Measurements from ENCODE around the gene FYB1. TPM values are rescaled to one million over a fixed set of nuclear protein-coding genes. Genes with fewer than 3 reads are reported as not detected.
"Not testable (repeated sequence)": the region's sequence is repeated elsewhere in the genome, so short reads cannot be mapped to it uniquely, and the experiment has no call there.

The FYB1 gene
- total and polyA plus RNA-seq, 11 donors: 0.82 to 67.2 (median 2.8) TPM

DNA sequence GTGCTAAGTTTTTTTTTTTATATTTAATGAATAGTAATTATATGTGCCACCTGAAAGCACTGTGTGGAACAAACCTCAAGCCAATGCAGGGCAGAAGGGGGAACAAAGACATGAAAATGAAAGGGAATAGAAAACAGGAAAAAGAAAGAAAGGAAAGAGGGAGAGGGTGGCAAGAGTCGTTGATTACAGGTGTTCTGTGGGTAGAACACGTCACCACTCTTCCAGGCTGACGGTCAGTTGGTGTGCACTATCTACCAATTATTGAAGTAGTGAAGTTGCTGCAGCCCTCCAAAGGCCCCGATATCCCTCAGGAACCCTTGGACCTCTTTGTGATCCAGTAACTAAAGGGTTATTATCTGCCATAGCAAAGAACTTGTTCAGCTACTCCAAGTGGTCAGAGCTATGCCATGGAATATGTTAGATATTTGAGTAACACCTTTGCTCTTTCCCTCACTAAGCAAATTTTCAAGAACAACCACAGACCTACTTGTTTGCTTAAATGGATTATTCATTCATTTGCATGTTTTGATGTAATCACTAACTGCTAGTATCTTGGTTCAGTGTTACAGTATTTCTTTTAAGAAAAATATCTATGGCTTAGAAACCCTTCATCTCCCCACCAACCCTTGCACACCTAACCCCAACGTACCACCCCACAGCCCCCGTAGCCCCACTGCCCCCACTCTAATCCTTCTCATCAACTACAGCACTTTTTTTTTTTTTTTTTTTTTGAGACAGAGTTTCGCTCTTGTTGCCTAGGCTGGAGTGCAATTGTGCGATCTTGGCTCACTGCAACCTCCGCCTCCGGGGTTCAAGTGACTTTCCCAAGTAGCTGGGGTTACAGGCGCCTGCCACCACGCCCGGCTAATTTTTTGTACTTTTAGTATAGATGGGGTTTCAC lies 31.3 kb downstream of the FYB1 start:
- Histone ChIP-seq H3K27me3 (peaks cover 0 to 11% (median 0%) of the 10 kb centered on the region in 9 donors), H3K9me3 (no peaks in the 10 kb centered on the region), H3K27ac (peak overlapping the region in 1 of 12 donors; percentile 58), H3K36me3 (no peaks in the 10 kb centered on the region), H3K4me3 (no peak overlapping the region), H3K4me1 (peaks cover 0 to 44% (median 0%) of the 10 kb centered on the region in 12 donors)
- TF ChIP-seq POLR2A (IDR thresholded peaks at IDR 0.05): no peak
- TF ChIP-seq, protein P1, sequence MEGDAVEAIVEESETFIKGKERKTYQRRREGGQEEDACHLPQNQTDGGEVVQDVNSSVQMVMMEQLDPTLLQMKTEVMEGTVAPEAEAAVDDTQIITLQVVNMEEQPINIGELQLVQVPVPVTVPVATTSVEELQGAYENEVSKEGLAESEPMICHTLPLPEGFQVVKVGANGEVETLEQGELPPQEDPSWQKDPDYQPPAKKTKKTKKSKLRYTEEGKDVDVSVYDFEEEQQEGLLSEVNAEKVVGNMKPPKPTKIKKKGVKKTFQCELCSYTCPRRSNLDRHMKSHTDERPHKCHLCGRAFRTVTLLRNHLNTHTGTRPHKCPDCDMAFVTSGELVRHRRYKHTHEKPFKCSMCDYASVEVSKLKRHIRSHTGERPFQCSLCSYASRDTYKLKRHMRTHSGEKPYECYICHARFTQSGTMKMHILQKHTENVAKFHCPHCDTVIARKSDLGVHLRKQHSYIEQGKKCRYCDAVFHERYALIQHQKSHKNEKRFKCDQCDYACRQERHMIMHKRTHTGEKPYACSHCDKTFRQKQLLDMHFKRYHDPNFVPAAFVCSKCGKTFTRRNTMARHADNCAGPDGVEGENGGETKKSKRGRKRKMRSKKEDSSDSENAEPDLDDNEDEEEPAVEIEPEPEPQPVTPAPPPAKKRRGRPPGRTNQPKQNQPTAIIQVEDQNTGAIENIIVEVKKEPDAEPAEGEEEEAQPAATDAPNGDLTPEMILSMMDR (IDR thresholded peaks at IDR 0.05): no peak
- ATAC-seq: no peak
- 76 to 86% (median 83%) methylated on average over 13 of the region's 13 CpGs for WGBS, 4 donors
- intact Hi-C loops (cut with DNase I): no loop called here
- DNase-seq: no peak

DNA sequence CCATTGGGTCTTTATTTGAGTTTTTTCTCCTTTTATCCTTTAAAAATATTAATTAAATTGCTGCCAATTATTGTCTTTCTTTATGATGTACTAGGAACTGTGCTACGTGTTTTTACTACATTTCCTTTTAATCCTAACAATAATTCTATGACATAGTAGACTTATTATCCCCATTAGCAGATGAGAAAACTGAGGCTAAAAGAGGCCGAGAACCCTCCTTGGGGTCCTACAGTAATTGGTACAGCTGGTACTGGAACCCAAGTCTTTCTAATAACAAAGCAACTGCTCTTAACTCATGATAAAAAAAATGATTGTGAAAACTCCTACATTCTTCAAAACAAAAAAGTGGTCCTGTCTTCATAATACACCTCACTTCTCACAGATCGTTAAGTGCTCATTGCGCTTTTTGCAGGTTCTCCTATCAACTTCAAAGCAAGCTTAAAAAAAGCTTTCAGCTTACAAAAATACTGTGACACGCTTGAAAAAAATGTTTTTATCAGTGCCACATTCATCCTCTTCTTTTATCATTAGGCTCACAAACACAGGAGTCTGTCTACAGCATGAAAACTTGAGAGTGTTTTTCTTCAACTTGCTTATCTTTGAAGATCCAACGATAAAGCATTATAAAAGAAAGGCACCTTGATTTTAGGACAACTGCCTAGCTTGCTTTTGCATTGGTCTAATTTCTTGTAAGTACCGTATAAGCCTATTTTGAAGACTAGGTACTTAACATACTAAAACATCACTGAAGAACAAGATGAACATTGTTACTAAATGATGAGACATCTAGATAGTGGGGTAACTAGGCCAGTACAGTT lies 32.4 kb downstream of the FYB1 start:
- Histone ChIP-seq H3K36me3 (no peaks in the 10 kb centered on the region), H3K27ac (peak overlapping the region in 1 of 12 donors; percentile 58), H3K27me3 (peaks cover 0 to 11% (median 0%) of the 10 kb centered on the region in 9 donors), H3K4me1 (peaks cover 0 to 39% (median 0%) of the 10 kb centered on the region in 12 donors), H3K4me3 (no peak overlapping the region), H3K9me3 (no peaks in the 10 kb centered on the region)
- intact Hi-C loops (cut with DNase I): no loop called here
- DNase-seq: no peak
- no peak for TF ChIP-seq POLR2A (IDR thresholded peaks at IDR 0.05)
- TF ChIP-seq, protein P1 (IDR thresholded peaks at IDR 0.05): no peak
- WGBS, 4 donors: 61 to 73% (median 65%) methylated on average over 7 of the region's 7 CpGs
- no peak for ATAC-seq

DNA sequence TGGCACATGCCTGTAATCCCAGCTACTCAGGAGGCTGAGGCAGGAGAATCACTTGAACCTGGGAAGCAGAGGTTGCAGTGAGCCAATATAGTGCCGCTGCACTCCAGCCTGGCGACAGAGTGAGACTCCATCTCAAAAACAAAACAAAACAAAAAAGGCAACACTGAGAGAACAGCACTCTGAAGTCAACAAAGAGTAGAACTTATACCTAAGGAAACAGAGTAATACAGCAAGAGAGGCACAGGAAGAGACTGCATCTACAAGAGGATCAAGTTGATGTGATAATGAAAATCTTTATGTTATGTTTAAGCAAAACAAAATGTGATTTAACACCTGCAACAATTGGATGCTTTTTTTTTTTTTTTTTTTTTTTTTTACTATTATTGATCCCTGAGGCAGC lies 33.1 kb downstream of the FYB1 start:
- Histone ChIP-seq H3K27me3 (peaks cover 0 to 16% (median 0%) of the 10 kb centered on the region in 9 donors), H3K9me3 (no peaks in the 10 kb centered on the region), H3K27ac (peak overlapping the region in 1 of 12 donors; percentile 58), H3K4me3 (no peak overlapping the region), H3K36me3 (no peaks in the 10 kb centered on the region), H3K4me1 (peaks cover 0 to 40% (median 0%) of the 10 kb centered on the region in 12 donors)
- DNase-seq: no peak
- no peak for ATAC-seq
- 89 to 98% (median 91%) methylated on average over 2 of the region's 2 CpGs for WGBS, 4 donors
- TF ChIP-seq POLR2A (IDR thresholded peaks at IDR 0.05): no peak
- TF ChIP-seq, protein P1 (IDR thresholded peaks at IDR 0.05): no peak
- intact Hi-C loops (cut with DNase I): no loop called here

DNA sequence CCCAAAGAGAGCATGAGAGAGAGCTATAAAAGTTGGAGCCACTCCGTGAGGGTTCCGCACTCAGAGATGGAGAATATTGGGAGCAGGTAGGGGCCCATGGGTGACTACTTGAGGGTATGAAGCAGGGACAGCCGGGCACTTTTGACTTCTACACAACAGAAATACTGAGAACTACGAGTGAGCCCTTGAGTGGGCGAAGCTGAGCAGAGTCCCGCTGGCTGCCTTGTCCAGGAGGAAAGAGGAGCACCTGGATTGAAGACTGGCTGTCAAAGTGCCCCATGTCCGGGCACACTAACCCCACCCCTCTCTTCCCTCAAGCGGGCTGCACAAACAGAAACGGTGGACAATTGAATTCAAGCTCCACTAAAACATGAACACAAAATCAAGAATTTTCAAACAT lies 33.6 kb downstream of the FYB1 start:
- Histone ChIP-seq H3K27me3 (peaks cover 0 to 16% (median 0%) of the 10 kb centered on the region in 9 donors), H3K4me3 (no peak overlapping the region), H3K27ac (peak overlapping the region in 1 of 12 donors; percentile 58), H3K9me3 (no peaks in the 10 kb centered on the region), H3K36me3 (no peaks in the 10 kb centered on the region), H3K4me1 (peaks cover 0 to 40% (median 0%) of the 10 kb centered on the region in 12 donors)
- no peak for TF ChIP-seq POLR2A (IDR thresholded peaks at IDR 0.05)
- TF ChIP-seq, protein P1 (IDR thresholded peaks at IDR 0.05): no peak
- intact Hi-C loops (cut with DNase I): no loop called here
- WGBS, 4 donors: 90 to 94% (median 93%) methylated on average over 9 of the region's 9 CpGs
- no peak for ATAC-seq
- no peak for DNase-seq

DNA sequence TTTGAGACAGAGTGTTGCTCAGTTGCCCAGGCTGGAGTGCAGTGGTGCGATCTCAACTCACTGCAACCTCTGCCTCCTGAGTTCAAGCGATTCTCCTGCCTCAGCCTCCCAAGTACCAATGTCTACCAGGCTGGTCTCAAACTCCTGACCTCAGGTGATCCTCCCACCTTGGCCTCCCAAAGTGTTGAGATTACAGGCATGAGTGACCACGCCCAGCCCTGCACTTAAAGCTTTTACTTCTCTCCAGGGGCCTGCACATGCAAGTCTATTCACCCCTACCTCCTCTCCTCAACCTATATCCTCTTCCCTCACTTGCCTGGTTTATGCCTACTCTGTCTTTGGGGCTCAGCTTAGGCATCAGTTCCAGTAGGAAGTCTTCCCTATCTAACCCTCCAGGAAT lies 39.8 kb downstream of the FYB1 start:
- H3K27me3 ChIP-seq: peaks cover 0 to 16% (median 0%) of the 10 kb centered on the region in 9 donors
- H3K4me3 ChIP-seq; ATAC-seq; DNase-seq; intact Hi-C loops (cut with DNase I); H3K36me3 ChIP-seq; H3K9me3 ChIP-seq: not testable (repeated sequence)
- peaks cover 0 to 80% (median 0%) of the 10 kb centered on the region in 12 donors for H3K4me1 ChIP-seq
- H3K27ac ChIP-seq: peak overlapping the region in 1 of 12 donors; percentile 81
- 50 to 71% (median 68%) methylated on average over 3 of the region's 3 CpGs for WGBS, 4 donors

Measured in heart left ventricle (tissue), 16 donors.